WI38 (cell line): ENCODE results near the gene C19orf33.
"Not testable (repeated sequence)": the region's sequence is repeated elsewhere in the genome, so short reads cannot be mapped to it uniquely, and the experiment has no call there.

Experiments
- H3K4me3 ChIP-seq: 2 replicates; pipeline ENCODE4 v1.5.1; 2011; ENCODE audit warnings: low read depth, mild to moderate bottlenecking, control low read depth, low read length
- TF ChIP-seq, protein P1 (sequence below): IDR thresholded peaks from 2 replicates; pipeline ENCODE4 v1.5.1; 2012; ENCODE audit warnings: low read depth, mild to moderate bottlenecking, control low read depth, low read length

C19orf33 gene

DNA sequence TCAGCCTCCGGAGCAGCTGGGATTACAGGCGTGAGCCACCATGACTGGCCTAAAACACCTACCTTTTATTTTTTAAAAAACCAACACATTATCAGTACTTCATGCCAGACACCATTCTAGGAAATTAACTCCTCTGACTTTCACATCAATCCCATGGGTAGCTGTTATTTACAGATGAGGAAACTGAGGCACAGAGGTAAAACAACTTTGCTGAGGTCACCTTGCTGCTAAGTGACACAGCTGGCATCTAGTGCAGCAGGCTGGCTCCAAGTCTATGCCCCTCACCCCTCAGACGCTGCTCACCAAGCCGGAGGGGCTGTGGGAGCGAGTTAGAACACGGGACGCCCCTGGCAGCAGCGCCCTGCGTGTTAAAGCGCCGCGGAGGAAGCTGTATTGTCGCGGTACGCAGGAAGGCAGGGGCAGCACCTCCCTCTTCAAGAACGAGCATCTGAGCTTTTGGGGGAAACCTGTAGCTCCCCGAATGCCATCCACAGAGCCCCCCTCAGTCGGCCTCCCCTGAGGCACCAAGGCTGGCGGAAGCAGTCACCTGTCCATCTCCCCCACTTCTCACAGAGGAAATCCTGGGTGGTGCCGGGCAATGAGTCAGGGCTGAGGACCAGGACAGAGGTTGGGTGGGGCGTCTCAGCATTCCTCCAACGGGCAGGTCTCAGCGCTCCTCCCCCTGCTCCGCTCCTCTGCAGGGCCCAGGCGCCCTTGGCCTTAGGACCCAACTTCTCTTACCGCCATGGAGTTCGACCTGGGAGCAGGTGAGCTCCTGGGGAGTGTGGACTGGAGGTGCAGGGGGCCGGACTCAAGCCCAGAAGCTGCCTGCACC, at the start of gene C19orf33:
TSS of gene C19orf33 (plus strand) at position 735 of the 835 bp plus-strand sequence. CDS start at position 746, 11 bp downstream.
- no peak within 1 kb of the TSS for H3K4me3 ChIP-seq
- TF ChIP-seq, protein P1, sequence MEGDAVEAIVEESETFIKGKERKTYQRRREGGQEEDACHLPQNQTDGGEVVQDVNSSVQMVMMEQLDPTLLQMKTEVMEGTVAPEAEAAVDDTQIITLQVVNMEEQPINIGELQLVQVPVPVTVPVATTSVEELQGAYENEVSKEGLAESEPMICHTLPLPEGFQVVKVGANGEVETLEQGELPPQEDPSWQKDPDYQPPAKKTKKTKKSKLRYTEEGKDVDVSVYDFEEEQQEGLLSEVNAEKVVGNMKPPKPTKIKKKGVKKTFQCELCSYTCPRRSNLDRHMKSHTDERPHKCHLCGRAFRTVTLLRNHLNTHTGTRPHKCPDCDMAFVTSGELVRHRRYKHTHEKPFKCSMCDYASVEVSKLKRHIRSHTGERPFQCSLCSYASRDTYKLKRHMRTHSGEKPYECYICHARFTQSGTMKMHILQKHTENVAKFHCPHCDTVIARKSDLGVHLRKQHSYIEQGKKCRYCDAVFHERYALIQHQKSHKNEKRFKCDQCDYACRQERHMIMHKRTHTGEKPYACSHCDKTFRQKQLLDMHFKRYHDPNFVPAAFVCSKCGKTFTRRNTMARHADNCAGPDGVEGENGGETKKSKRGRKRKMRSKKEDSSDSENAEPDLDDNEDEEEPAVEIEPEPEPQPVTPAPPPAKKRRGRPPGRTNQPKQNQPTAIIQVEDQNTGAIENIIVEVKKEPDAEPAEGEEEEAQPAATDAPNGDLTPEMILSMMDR: no peak

DNA sequence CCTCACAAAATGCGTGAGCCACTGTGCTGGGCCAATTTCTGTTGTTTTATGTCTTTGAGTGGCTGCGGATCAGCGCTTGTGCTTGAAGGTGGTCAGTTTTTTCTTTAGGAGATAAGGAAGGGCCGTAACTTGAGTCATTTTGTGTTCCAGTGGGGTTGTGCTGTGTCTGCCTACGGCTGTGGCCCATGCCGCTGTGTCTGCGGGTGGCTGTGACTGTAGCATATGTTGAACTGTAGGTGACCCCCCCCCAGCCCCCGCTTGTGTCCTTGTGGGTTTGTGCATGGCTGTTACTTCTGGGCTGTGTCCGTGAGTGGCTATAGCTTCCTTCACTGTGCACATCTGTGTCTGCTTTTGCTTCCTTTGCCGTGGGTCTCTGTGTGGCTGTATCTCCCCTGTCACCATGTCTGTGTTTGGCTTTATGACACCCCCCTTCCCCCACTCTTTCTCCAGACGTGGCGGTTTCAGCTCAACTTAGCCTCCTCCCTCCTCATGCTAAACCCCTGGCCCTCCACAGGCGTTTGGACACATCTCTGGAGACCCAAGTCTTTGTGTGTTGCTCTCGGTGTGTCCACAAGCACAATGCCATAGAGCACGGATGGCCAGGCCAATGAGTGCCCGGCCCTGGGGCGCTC, 48.6 kb upstream of the C19orf33 start:
- TF ChIP-seq, protein P1: no peak
- H3K4me3 ChIP-seq: peak overlapping the region; percentile 38

DNA sequence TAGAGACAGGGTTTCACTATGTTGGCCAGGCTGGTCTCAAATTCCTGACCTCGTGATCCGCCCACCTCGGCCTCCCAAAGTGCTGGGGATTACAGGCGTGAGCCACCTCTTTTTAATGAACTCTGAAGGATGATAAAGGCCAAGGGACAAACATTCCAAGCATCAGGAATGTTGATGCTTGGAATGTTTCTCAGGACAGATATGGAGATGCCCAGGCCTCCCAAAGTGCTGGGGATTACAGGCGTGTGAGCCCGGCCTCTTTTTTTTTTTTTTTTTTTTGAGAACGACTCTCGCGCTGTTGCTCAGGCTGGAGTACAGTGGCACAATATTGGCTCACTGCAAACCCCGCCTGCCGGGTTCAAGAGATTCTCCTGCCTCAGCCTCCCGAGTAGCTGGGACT, 42.1 kb upstream of the C19orf33 start:
- not testable (repeated sequence) for H3K4me3 ChIP-seq

DNA sequence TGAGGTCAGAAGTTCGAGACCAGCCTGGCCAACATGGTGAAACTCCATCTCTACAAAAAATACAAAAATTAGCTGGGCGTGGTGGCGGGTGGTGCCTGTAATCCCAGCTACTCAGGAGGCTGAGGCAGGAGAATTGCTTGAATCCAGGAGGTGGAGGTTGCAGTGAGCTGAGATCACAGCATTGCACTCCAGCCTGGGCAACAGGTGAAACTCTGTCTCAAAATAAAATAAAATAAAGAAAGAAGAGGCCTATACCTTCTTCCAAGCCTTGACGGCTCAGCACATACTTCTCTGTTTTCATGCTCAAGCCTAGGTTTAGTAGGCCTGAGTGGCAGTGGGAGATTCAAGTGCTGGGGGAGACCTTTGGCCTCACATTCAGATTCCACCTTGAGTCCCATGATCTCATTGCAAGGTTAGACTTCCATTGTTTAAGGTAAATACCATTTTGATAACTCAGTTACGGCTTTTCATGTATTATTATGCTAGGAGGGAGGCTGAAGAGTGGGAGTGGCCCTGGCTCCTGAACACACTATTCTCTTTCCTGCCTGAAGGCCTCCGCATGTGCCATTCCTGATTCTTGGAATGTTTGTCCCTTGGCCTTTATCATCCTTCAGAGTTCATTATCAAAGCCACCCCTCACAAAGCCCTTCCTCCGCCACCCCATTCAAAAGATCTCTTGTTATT, 41.3 kb upstream of the C19orf33 start:
- H3K4me3 ChIP-seq: no peak overlapping the region
- TF ChIP-seq, protein P1: no peak

DNA sequence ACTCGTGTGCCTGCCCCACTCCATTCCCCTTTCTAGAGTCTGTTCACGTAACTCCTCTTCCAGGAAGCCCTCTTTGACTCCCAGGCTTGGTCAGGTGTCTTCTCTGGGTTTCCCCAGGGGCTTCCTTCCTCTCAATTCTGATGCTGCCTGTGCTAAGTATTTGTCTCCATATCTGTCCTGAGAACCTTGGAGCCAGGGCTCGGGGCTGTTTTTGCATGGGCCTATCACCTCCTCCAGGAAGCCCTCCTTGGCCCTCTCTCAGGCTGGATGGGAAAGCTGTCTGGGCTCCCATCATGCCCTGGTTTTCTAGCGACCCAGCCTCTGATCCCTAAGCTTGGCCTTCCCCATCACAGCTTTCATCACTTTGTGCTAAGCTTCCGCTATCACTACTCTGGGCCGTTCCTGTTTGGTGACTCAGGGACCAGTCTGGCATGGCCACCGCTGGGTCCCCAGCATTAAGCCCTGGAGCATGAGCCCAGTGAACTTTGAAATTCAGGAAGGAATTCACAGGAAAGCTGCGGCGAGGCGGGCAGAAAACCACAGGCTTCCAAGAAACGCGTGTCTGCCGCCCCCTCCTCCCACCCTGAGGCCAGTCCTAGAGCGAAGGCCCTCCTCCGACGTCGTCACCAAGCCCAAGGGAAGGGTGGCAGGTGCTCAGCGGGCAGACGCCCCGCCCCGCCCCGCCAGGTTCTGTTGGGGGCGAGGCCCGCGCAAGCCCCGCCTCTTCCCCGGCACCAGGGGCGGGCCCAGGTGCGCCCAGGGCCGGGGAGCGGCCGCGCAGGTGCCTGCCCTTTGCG, 40.2 kb upstream of the C19orf33 start:
- H3K4me3 ChIP-seq: peak overlapping the region; percentile 30; the same call in 1 of the 2 replicates
- TF ChIP-seq, protein P1: no peak

DNA sequence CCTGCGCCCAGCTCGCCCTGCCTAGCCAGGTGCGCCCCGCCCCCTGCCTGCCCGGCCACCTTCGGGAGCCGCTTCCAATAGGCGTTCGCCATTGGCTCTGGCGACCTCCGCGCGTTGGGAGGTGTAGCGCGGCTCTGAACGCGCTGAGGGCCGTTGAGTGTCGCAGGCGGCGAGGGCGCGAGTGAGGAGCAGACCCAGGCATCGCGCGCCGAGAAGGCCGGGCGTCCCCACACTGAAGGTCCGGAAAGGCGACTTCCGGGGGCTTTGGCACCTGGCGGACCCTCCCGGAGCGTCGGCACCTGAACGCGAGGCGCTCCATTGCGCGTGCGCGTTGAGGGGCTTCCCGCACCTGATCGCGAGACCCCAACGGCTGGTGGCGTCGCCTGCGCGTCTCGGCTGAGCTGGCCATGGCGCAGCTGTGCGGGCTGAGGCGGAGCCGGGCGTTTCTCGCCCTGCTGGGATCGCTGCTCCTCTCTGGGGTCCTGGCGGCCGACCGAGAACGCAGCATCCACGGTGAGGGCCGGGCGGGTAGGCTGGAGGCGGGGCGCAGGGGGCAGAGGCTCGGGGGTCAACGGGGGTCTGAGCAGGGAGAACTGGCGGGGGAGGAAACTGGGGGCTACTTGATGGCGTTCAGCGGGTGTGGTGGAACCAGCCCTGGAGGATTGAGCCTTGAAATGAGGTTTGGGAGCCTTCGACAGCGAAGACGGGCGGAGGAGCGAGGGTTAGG, 39.4 kb upstream of the C19orf33 start, which contains the start of gene SPINT2:
TSS of gene SPINT2 (plus strand) at position 88 of the 727 bp plus-strand sequence. CDS start at position 408, 320 bp downstream.
- TF ChIP-seq, protein P1: no peak
- peak within 1 kb of the TSS; percentile 30 for H3K4me3 ChIP-seq
